Cardiac ventricle fibroblast (primary cell): ENCODE data around the gene RWDD3. TPM values are rescaled to one million over a fixed set of nuclear protein-coding genes. Genes with fewer than 3 reads are reported as not detected.

ENCODE experiments used
- total RNA-seq: library from RNA; depleted of rRNA; stranded (reverse); fragments of >200 nt; gene quantifications from 2 replicates; pipeline ENCODE4 v1.2.3, GENCODE V29; 2015

Gene RWDD3, protein sequence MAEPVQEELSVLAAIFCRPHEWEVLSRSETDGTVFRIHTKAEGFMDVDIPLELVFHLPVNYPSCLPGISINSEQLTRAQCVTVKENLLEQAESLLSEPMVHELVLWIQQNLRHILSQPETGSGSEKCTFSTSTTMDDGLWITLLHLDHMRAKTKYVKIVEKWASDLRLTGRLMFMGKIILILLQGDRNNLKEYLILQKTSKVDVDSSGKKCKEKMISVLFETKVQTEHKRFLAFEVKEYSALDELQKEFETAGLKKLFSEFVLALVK
- total RNA-seq, result 6.9 and 8.0 TPM in 2 replicates

DNA sequence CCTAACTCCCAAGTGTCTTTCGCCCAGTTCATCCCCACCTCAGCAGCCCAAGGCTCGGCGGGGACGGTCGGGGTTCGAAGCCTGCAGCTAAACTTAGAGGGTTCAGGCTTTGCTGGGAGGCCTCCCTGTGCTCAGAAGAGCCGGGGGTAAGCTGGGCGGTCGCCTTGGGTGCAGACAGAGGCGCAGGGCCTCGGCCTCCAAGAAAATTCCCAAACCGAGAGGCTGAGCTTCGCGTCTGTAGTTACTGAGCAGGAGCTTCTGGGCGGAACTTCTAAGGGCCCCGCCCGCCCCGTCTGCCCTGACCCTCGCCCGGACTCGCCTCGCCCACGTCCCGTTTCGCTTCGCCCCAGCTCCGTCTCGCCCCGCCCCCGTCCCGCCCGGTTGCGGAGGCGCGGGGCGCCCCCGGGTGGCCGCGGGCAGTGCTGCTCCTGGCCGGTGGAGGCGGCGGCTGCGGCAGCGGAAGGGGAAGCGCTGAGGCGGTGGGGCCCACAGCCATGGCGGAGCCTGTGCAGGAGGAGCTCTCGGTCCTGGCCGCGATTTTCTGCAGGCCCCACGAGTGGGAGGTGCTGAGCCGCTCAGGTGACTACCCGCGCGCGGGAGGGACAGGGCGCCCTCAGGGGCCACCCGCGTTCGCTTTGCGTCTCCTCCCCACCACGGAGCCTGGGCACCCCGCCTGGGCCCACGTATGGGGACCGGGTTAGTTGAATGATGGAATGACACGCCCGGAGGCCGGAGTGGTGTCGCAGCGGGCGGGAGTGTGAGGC lies at the start of gene RWDD3:
Gene RWDD3 (plus strand): TSS at position 474 of the 764 bp plus-strand sequence. CDS start 21 bp downstream, at position 495.

Other genes starting within 250 kb of the RWDD3 start
- gene ALG14, start 161.3 kb upstream of the RWDD3 start, total RNA-seq, result 0.94 and 1.3 TPM in 2 replicates
- 0.75 and 0.78 TPM in 2 replicates for gene TLCD4, start 116.9 kb upstream of the RWDD3 start, total RNA-seq